ENCODE measurements around the gene SPDYE1.
"Not testable (repeated sequence)": the region's sequence is repeated elsewhere in the genome, so short reads cannot be mapped to it uniquely, and the experiment has no call there.

GRCh38 chr7:43974033-43974573 is 23.6 kb upstream of the SPDYE1 start:
- TF ChIP-seq CTCF, POLR2A (IDR thresholded peaks at IDR 0.05): not testable (repeated sequence)
